ENCODE data around the gene KLKB1. TPM values are rescaled to one million over a fixed set of nuclear protein-coding genes. Genes with fewer than 3 reads are reported as not detected.

KLKB1 gene
- polyA plus RNA-seq (2012; rRNA removed): 0.03 and 0.12 TPM in 2 replicates
- polyA plus RNA-seq (2012; cell fraction: cytosol; rRNA removed): not detected in 2 replicates
- polyA plus RNA-seq (2012; cell fraction: nucleus; rRNA removed): 0.13 and 0.23 TPM in 2 replicates

GRCh38 chr4:186227221-186227620 is at the start of gene KLKB1:
Gene KLKB1, plus strand, starts transcription at chr4:186227507. Its CDS starts 689 bp downstream, at chr4:186228196.
- no peaks in the 10 kb centered on the region for H3K79me2 ChIP-seq (ENCODE audit: insufficient read depth)
- H3K9me3 ChIP-seq: no peaks in the 10 kb centered on the region
- no peak within 1 kb of the TSS for H3K27ac ChIP-seq (ENCODE audit: low read depth in 2 of 2, low read length in 1 of 2)
- DNase-seq: no peak
- H3K36me3 ChIP-seq (replicated peaks in 1 of 2; ENCODE audit: control insufficient read depth in 1 of 2, insufficient read depth in 2 of 2, low read length in 1 of 2): no peaks in the 10 kb centered on the region
- WGBS (ENCODE audit: low lambda C conversion rate): 23% methylated on average over 5 of the region's 5 CpGs
- no peak for TF ChIP-seq FOXJ3 (CRISPR knock-in tag; IDR thresholded peaks at IDR 0.05)
- no peaks in the 10 kb centered on the region for H3K27me3 ChIP-seq (ENCODE audit: insufficient read depth)
- H2AFZ ChIP-seq (ENCODE audit: low read depth): no peak within 1 kb of the TSS
- H3K9ac ChIP-seq: no peak within 1 kb of the TSS
- H3K4me3 ChIP-seq (ENCODE audit: low read depth in 2 of 2, low read length in 1 of 2): no peak within 1 kb of the TSS
- no peaks in the 10 kb centered on the region for H3K4me1 ChIP-seq (ENCODE audit: control insufficient read depth in 1 of 2, insufficient read depth in 2 of 2, low read depth in 1 of 2, low read length in 1 of 2)
- POLR2A ChIA-PET: no interaction called here
- no peaks in the 10 kb centered on the region for H4K20me1 ChIP-seq (ENCODE audit: insufficient read depth)
- H3K9me2 ChIP-seq: no peaks in the 10 kb centered on the region
- H3F3A ChIP-seq (replicated peaks; ENCODE audit: insufficient read depth): no peaks in the 10 kb centered on the region
- CTCF ChIA-PET: no interaction called here
- H3K4me2 ChIP-seq: no peak within 1 kb of the TSS

- no peaks in the 10 kb centered on the region for H4K20me1 ChIP-seq (ENCODE audit: insufficient read depth)
- H3K27ac ChIP-seq (ENCODE audit: low read depth in 2 of 2, low read length in 1 of 2): no peak overlapping the region
- TF ChIP-seq TAF1 (IDR thresholded peaks at IDR 0.05; ENCODE audit: borderline replicate concordance, low read depth, low read length) (no peak), GABPA (IDR thresholded peaks at IDR 0.05; ENCODE audit: low read depth) (no peak), FOSL2 (IDR thresholded peaks at IDR 0.05; ENCODE audit: borderline replicate concordance, low read depth) (no peak), GATA2 (CRISPR knock-in tag; IDR thresholded peaks at IDR 0.05) (no peak), MXI1 (IDR thresholded peaks at IDR 0.05; ENCODE audit: low read depth, low read length) (no peak)
- no peaks in the 10 kb centered on the region for H3K27me3 ChIP-seq (ENCODE audit: insufficient read depth)
- no peak overlapping the region for H3K4me3 ChIP-seq (ENCODE audit: low read depth in 2 of 2, low read length in 1 of 2)
- peaks cover 10% of the 10 kb centered on the region for H3K79me2 ChIP-seq (ENCODE audit: insufficient read depth)
- peaks cover 0 to 8% of the 10 kb centered on the region in 2 experiments; a peak in 3 of 4 replicates for H3K4me1 ChIP-seq (ENCODE audit: control insufficient read depth in 1 of 2, insufficient read depth in 2 of 2, low read depth in 1 of 2, low read length in 1 of 2)
- peaks cover 9% of the 10 kb centered on the region for H3F3A ChIP-seq (replicated peaks; ENCODE audit: insufficient read depth)
- WGBS (ENCODE audit: low lambda C conversion rate): 66% methylated on average over 3 of the region's 3 CpGs
- CTCF ChIA-PET: interaction anchor here (1.1 kb wide), 1 partner anchor 11 kb away, joined by 3 read pairs; no protein-coding TSS in a partner anchor
- H3K36me3 ChIP-seq (replicated peaks in 1 of 2; ENCODE audit: control insufficient read depth in 1 of 2, insufficient read depth in 2 of 2, low read length in 1 of 2): no peaks in the 10 kb centered on the region
- no peaks in the 10 kb centered on the region for H3K9me3 ChIP-seq
- H3K9ac ChIP-seq: no peak overlapping the region
- H3K9me2 ChIP-seq: no peaks in the 10 kb centered on the region
- no peak overlapping the region for H3K4me2 ChIP-seq
- DNase-seq: no peak
- POLR2A ChIA-PET: no interaction called here
- no peak overlapping the region for H2AFZ ChIP-seq (ENCODE audit: low read depth)
These were observed 39.2 kb upstream of the KLKB1 start for GRCh38 chr4:186188107-186188506.

GRCh38 chr4:186189656-186190055 is 37.7 kb upstream of the KLKB1 start:
- Histone ChIP-seq H4K20me1 (ENCODE audit: insufficient read depth) (no peaks in the 10 kb centered on the region), H3K9me3 (no peaks in the 10 kb centered on the region), H3K36me3 (replicated peaks in 1 of 2; ENCODE audit: control insufficient read depth in 1 of 2, insufficient read depth in 2 of 2, low read length in 1 of 2) (peaks cover 0 to 3% of the 10 kb centered on the region in 2 experiments), H3K4me2 (no peak overlapping the region), H3K9me2 (no peaks in the 10 kb centered on the region), H3K9ac (no peak overlapping the region), H3K4me1 (ENCODE audit: control insufficient read depth in 1 of 2, insufficient read depth in 2 of 2, low read depth in 1 of 2, low read length in 1 of 2) (peaks cover 0 to 8% of the 10 kb centered on the region in 2 experiments; a peak in 3 of 4 replicates), H2AFZ (ENCODE audit: low read depth) (no peak overlapping the region), H3K27me3 (ENCODE audit: insufficient read depth) (no peaks in the 10 kb centered on the region), H3F3A (replicated peaks; ENCODE audit: insufficient read depth) (peaks cover 9% of the 10 kb centered on the region), H3K79me2 (ENCODE audit: insufficient read depth) (peaks cover 23% of the 10 kb centered on the region), H3K4me3 (ENCODE audit: low read depth in 2 of 2, low read length in 1 of 2) (no peak overlapping the region), H3K27ac (ENCODE audit: low read depth in 2 of 2, low read length in 1 of 2) (no peak overlapping the region; a peak in 1 of 4 replicates)
- DNase-seq: no peak
- WGBS (ENCODE audit: low lambda C conversion rate): 97% methylated on average over 4 of the region's 4 CpGs
- ChIA-PET CTCF (no interaction called here), POLR2A (no interaction called here)
- TF ChIP-seq GABPA (IDR thresholded peaks at IDR 0.05; ENCODE audit: low read depth) (no peak), MEF2A (IDR thresholded peaks at IDR 0.05; ENCODE audit: borderline replicate concordance, low read depth) (no peak), TCF12 (IDR thresholded peaks at IDR 0.05) (no peak), GATA2 (CRISPR knock-in tag; IDR thresholded peaks at IDR 0.05) (no peak), FOXM1 (IDR thresholded peaks at IDR 0.05; ENCODE audit: low read depth) (no peak), MAX (IDR thresholded peaks at IDR 0.05; ENCODE audit: low read depth) (no peak), JUND (IDR thresholded peaks at IDR 0.05) (no peak), RCOR1 (IDR thresholded peaks at IDR 0.05; ENCODE audit: low read length) (no peak), REST (IDR thresholded peaks at IDR 0.05; ENCODE audit: low read depth, low read length) (no peak), SIN3A (IDR thresholded peaks at IDR 0.05; ENCODE audit: borderline replicate concordance, low read depth, low read length) (no peak), ZBTB33 (IDR thresholded peaks at IDR 0.05; ENCODE audit: borderline replicate concordance, low read depth) (no peak), IRF3 (IDR thresholded peaks at IDR 0.05; ENCODE audit: low read depth, low read length) (no peak)

Measured in SK-N-SH (cell line).